ENCODE data around the gene RNF25. TPM values are rescaled to one million over a fixed set of nuclear protein-coding genes. Genes with fewer than 3 reads are reported as not detected.

The RNF25 gene, protein sequence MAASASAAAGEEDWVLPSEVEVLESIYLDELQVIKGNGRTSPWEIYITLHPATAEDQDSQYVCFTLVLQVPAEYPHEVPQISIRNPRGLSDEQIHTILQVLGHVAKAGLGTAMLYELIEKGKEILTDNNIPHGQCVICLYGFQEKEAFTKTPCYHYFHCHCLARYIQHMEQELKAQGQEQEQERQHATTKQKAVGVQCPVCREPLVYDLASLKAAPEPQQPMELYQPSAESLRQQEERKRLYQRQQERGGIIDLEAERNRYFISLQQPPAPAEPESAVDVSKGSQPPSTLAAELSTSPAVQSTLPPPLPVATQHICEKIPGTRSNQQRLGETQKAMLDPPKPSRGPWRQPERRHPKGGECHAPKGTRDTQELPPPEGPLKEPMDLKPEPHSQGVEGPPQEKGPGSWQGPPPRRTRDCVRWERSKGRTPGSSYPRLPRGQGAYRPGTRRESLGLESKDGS
- 10 to 100 TPM in 11 of 12 donors, not detected in 1; 11.3 to 44.8 (median 26.1) TPM for polyA plus RNA-seq (ENCODE audit: insufficient read length in 12 of 12)
- long read RNA-seq, donor 1, transcript RNF25-201 (10 exons, 1,914 nt): major isoform, 10 of 11 reads
- long read RNA-seq, donor 1, partial matches to known transcripts: 0 of 11 reads
- long read RNA-seq, donor 1, other reads (novel, unspliced or antisense): 0 of 11 reads
- long read RNA-seq, donor 2, partial matches to known transcripts: 0 of 4 reads
- long read RNA-seq, donor 2, other reads (novel, unspliced or antisense): 0 of 4 reads
- long read RNA-seq, donor 3, partial matches to known transcripts: 0 of 2 reads
- long read RNA-seq, donor 3, other reads (novel, unspliced or antisense): 0 of 2 reads
- long read RNA-seq, donor 4, partial matches to known transcripts: 0 of 1 reads
- long read RNA-seq, donor 4, other reads (novel, unspliced or antisense): 0 of 1 reads
- long read RNA-seq, donor 5, transcript RNF25-201 (10 exons, 1,914 nt): major isoform, 11 of 23 reads
- long read RNA-seq, donor 5, partial matches to known transcripts: 11 of 23 reads
- long read RNA-seq, donor 5, other reads (novel, unspliced or antisense): 0 of 23 reads
- long read RNA-seq, donor 6, transcript RNF25-201 (10 exons, 1,914 nt): major isoform, 6 of 6 reads
- long read RNA-seq, donor 6, partial matches to known transcripts: 0 of 6 reads
- long read RNA-seq, donor 6, other reads (novel, unspliced or antisense): 0 of 6 reads
- long read RNA-seq, donor 7, partial matches to known transcripts: 0 of 1 reads
- long read RNA-seq, donor 7, other reads (novel, unspliced or antisense): 0 of 1 reads
- long read RNA-seq, donor 8, transcript RNF25-201 (10 exons, 1,914 nt): major isoform, 6 of 15 reads
- long read RNA-seq, donor 8, partial matches to known transcripts: 9 of 15 reads
- long read RNA-seq, donor 8, other reads (novel, unspliced or antisense): 0 of 15 reads
- long read RNA-seq, donor 9, transcript RNF25-201 (10 exons, 1,914 nt): major isoform, 12 of 12 reads
- long read RNA-seq, donor 9, partial matches to known transcripts: 0 of 12 reads
- long read RNA-seq, donor 9, other reads (novel, unspliced or antisense): 0 of 12 reads
- long read RNA-seq, donor 10, transcript RNF25-201 (10 exons, 1,914 nt): major isoform, 6 of 6 reads
- long read RNA-seq, donor 10, partial matches to known transcripts: 0 of 6 reads
- long read RNA-seq, donor 10, other reads (novel, unspliced or antisense): 0 of 6 reads
- long read RNA-seq, donor 11, transcript RNF25-201 (10 exons, 1,914 nt): major isoform, 7 of 13 reads
- long read RNA-seq, donor 11, partial matches to known transcripts: 6 of 13 reads
- long read RNA-seq, donor 11, other reads (novel, unspliced or antisense): 0 of 13 reads

GRCh38 chr2:218671654-218672566 lies at the start of gene RNF25, which contains the start of gene STK36:
TSS of gene RNF25 (minus strand) at chr2:218672002. CDS start at chr2:218671970, 32 bp downstream.
TSS of gene STK36 (plus strand) at chr2:218672086. CDS start at chr2:218672830, 744 bp downstream.
- peak; percentile 91 for DNase-seq

DNA sequence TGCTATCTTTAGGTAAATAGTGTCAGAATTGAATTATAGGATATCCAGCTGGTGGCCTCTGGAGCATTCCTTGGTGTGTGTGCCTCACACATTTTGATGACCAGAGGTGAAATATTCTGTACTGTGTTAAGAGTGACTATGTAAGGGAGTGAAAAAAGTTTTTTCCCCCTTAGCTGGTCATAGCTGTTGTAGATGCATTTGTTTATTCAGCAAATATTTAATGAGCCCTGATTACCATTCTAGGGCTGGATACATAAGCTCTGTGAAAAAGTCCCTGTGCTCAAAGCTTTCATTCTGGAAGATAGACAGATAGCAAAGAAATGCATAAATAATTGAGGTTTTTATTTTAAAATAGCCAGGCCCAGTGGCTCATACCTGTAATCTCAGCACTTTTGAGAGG lies 49.7 kb upstream of the RNF25 start:
- no peak for DNase-seq

- DNase-seq: no peak
Observed at GRCh38 chr2:218720048-218721041, 48.5 kb upstream of the RNF25 start.

GRCh38 chr2:218719457-218719856 lies 47.7 kb upstream of the RNF25 start:
- no peak for DNase-seq

DNA sequence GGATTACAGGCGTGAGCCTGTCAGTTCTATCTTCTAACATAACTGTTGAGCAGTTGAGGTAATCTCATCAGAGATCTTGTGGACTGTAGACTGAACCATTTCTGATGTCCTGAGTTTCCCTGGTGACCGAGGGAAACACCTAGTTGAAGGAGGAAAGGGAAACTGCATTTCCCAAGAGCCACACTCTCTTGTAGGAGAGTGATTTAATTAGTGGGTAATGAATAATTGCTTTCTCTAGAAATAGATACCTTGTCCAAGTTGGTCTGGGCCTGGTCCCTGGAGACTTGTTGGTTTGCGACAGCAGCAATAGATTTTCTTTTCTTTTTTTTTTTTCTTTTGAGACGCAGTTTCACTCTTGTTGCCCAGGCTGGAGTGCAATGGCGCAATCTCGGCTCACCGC lies 46.3 kb upstream of the RNF25 start:
- no peak for DNase-seq

GRCh38 chr2:218717262-218717661 lies 45.5 kb upstream of the RNF25 start:
- no peak for DNase-seq

- no peak for DNase-seq
Observed at GRCh38 chr2:218716070-218716469, 44.3 kb upstream of the RNF25 start.

GRCh38 chr2:218713922-218714321 lies 42.1 kb upstream of the RNF25 start:
- DNase-seq: no peak

DNA sequence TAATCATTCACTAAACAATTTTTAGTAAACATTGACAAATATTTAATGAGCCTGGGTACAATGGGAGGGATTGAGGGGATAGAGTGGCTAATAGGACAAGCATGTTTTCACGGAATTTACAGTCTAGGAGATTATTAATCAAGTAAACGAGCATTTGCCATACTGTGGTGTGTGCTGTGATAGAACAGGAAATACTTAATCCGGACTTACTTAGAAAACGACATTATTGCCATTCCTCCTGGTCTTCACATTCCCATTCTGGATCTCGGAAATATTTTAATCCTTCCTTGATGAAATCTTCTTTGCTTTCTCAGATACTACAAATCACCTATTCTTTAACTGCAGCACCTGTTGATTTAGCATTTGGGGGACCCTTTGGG lies 39.7 kb upstream of the RNF25 start:
- DNase-seq: no peak

DNA sequence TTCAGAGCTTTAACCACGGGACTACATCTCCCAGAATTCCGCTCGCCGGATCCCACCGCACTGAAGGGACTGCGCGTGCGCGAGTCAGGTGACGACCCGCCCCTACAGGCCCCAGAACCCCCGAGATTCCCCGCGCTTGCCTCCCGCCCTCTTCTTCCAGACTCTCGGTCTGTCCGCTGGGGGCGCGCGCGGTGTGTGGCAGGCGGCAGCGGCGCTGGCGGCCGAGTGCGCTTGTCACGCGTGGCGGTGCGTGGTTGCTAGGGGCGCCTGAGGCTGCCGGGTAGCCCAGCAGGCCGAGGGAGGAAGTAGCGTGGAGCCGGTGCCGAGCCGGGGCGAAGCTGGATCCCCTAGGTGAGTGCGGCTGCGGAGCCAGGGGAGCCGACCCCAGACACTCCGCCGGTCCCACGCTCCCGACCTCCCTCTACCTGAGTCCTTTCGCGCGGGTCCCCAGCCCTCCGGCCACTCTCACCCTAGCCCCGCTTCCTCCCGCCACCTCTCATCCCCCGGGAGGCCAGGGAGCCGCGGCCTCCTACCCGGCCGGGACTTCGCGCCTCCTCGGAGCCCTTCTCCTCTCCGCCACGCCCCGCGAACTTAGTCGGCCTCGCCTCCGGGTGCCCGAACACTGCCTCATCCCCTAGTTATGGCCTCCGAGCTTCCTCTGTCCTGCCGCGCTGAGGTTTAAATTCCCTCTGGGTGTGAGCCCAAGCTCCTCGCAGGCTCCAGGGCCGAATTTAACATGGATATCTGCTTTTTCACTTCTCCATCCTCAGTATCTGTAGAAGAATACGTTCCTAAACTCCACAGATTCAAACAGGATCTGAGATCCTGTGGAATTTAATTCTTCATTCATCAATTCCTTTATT lies 39.1 kb upstream of the RNF25 start, which contains the start of gene TTLL4:
Gene TTLL4 (plus strand): TSS at position 149 of the 863 bp plus-strand sequence. CDS start 26,842 bp downstream, outside the sequence.
- peak; percentile 97 for DNase-seq

DNA sequence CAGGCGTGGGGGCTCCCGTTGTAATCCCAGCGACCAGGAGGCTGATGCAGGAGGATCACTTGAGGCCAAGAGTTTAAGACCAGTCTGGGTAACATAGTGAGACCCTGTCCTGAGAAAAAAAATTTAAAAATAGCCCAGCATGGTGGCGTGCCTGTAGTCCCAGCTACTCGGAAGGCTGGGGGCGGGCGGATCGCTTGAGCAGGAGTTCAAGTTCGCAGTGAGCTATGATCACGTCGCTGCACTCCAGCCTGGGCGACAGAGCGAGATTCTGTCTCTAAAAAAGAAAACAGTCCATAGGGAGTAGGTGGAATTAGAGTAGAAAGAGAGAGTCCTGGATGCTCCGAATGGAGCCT lies 38.5 kb upstream of the RNF25 start:
- no peak for DNase-seq

DNA sequence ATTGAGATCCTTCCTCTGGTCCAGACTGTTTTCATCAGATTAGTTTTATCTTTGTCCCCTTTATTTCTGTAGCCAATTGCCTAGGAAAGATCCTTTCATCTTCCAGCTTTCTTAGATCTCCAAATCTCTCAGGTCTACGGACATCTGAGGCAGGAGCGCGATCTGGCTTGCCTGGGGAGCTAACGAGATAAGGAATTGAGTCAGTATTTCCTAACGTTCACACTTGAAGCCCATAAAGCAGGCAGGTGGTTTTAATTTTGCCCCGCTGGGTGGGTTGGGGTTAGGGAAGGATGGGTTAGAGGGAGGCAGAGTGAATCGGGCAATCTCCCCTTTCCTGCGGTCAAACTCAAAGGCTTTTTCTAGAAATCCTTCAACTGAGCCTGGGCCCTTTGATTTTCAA lies 38.1 kb upstream of the RNF25 start:
- DNase-seq: no peak

- no peak for DNase-seq
Observed at GRCh38 chr2:218708086-218708485, 36.3 kb upstream of the RNF25 start.

GRCh38 chr2:218703341-218703740 lies 31.5 kb upstream of the RNF25 start:
- no peak for DNase-seq

- no peak for DNase-seq
Observed at GRCh38 chr2:218701806-218702205, 30.0 kb upstream of the RNF25 start.

DNA sequence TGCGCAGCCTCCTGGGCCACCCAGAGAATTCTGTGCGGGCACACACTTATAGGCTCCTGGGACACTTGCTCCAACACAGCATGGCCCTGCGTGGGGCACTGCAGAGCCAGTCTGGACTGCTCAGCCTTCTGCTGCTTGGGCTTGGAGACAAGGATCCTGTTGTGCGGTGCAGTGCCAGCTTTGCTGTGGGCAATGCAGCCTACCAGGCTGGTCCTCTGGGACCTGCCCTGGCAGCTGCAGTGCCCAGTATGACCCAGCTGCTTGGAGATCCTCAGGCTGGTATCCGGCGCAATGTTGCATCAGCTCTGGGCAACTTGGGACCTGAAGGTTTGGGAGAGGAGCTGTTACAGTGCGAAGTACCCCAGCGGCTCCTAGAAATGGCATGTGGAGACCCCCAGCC lies 27.1 kb upstream of the RNF25 start:
- DNase-seq: no peak
